ENCODE results near the gene ACKR3.

- TF ChIP-seq MAZ (IDR thresholded peaks at IDR 0.05; ENCODE audit: borderline replicate concordance, low read depth, low read length) (no peak), CTCF (conservative IDR thresholded peaks at IDR 0.05; ENCODE audit: low read depth, low read length) (no peak), CEBPB (IDR thresholded peaks at IDR 0.05; ENCODE audit: low read depth, low read length) (no peak), SMC3 (IDR thresholded peaks at IDR 0.05; ENCODE audit: low read depth, low read length) (no peak), POLR2A (IDR thresholded peaks at IDR 0.05; ENCODE audit: low read depth, low read length) (no peak), RFX5 (IDR thresholded peaks at IDR 0.05; ENCODE audit: low read depth, low read length) (no peak), RAD21 (IDR thresholded peaks at IDR 0.05; ENCODE audit: low read length) (no peak), MXI1 (IDR thresholded peaks at IDR 0.05; ENCODE audit: borderline replicate concordance, low read depth, low read length) (no peak), ELK1 (IDR thresholded peaks at IDR 0.05; ENCODE audit: borderline replicate concordance, low read depth, low read length) (no peak), CHD1 (IDR thresholded peaks at IDR 0.05; ENCODE audit: low read depth, low read length) (no peak)
Observed at GRCh38 chr2:236552212-236552542, 17.4 kb upstream of the ACKR3 start.
